ENCODE measurements around the gene EHD2.
"Not testable (repeated sequence)": the region's sequence is repeated elsewhere in the genome, so short reads cannot be mapped to it uniquely, and the experiment has no call there.

EHD2 gene, protein sequence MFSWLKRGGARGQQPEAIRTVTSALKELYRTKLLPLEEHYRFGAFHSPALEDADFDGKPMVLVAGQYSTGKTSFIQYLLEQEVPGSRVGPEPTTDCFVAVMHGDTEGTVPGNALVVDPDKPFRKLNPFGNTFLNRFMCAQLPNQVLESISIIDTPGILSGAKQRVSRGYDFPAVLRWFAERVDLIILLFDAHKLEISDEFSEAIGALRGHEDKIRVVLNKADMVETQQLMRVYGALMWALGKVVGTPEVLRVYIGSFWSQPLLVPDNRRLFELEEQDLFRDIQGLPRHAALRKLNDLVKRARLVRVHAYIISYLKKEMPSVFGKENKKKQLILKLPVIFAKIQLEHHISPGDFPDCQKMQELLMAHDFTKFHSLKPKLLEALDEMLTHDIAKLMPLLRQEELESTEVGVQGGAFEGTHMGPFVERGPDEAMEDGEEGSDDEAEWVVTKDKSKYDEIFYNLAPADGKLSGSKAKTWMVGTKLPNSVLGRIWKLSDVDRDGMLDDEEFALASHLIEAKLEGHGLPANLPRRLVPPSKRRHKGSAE

DNA sequence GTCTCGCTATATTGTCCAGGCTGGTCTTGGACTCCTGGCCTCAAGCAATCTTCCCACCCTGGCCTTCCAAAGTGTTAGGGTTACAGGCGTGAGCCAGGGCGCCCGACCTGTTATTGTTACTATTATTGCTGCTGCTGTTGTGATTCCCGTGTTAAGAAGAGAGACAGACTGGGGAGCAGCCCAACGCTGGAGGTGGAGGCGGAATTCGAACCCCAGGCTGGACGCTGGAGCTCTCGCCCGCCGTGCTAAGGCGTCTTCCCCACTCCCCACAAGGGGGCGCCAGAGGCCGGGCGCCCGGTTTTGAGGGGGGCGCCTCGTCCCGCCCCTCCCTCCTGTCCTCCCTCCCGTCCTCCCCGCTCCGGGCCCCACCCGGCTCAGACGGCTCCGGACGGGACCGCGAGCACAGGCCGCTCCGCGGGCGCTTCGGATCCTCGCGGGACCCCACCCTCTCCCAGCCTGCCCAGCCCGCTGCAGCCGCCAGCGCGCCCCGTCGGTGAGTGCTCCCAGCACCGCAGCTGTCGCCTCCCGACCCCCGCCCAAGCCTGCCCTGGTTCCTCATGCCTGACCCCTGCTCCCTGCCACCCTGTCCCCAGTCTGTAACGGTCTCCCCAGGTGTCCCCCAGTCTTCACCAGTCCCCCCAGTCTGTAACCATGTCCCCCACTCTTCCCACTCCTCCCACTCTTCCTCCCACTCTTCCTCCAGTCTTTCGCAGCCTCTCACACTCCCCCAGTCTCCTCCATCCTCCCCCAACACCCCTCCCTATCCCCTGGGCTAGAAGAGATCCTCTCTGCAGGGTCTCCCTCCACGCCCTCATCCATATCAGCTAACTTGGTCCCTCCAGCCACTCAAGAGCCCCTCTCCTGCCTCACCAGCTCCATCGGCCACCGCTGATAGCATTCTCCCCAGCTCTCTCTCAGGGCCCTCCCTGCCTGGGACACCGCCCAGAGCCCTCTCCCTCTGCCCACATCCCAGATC, at the start of gene EHD2:
Gene EHD2, plus strand, starts transcription at position 377 of the 976 bp plus-strand sequence. CDS start 3,191 bp downstream, outside the sequence.
- DNase-seq, result peak; percentile 66

- DNase-seq, result no peak
These were observed 49.7 kb upstream of the EHD2 start for GRCh38 chr19:47663435-47663910.

- DNase-seq, result no peak
These were observed 49.1 kb upstream of the EHD2 start for GRCh38 chr19:47663911-47664771.

DNA sequence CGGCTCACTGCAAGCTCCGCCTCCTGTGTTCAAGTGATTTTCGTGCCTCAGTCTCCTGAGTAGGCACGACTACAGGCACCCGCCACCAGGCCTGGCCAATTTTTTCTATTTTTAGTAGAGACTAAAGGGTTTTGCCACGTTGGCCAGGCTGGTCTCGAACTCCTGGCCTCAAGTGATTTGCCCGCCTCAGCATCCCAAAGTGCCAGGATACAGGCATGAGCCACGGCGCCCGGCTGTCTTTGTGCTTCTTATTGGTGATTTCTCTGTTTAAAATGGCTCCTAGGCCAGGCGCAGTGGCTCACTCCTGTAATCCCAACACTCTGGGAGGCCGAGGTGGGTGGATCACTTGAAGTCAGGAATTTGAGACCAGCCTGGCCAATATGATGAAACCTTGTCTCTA, 44.7 kb upstream of the EHD2 start:
- not testable (repeated sequence) for DNase-seq

GRCh38 chr19:47670736-47671135, 42.5 kb upstream of the EHD2 start:
- no peak for DNase-seq

- no peak for DNase-seq
These were observed 41.7 kb upstream of the EHD2 start for GRCh38 chr19:47671499-47671898.

DNA sequence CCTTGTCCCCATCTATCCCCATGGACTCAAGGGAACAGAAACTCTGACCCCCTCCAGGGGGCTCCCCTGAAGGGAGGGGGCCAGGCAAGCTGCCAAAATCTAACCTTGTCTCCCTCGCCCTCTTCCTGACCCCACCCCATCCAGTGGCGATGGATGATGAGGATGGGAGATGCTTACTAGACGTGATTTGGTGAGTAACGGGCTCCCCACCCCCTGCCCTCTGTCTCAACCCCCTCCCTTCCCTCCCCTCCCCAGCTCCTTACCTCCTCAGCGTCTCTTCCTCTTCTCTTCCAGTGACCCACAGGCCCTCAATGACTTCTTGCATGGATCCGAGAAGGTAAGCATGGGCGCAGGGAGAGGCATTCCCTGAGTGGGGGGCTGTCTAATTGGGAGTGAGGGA, 39.8 kb upstream of the EHD2 start:
- no peak for DNase-seq

DNA sequence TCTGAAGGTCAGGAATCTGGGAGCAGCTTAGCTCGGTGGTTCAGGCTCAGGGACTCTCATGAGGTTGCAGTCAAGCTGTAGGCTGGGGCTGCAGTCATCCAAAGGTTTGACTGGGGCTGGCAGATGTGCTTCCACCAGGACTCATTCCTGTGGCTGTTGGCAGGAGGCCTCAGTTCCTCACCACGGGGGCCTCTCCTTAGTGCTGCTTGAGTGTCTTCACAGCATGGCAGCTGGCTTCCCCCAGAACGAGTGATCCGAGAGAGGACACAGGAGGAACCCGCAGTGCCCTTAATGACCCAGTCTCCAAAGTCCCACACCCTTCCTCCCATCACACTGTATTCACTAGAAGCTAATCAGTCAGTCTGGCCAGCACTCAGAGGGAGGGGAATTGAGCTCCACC, 38.7 kb upstream of the EHD2 start:
- DNase-seq, result no peak

- DNase-seq, result no peak
These were observed 38.0 kb upstream of the EHD2 start for GRCh38 chr19:47675271-47675670.

GRCh38 chr19:47675859-47676258, 37.4 kb upstream of the EHD2 start:
- no peak for DNase-seq

DNA sequence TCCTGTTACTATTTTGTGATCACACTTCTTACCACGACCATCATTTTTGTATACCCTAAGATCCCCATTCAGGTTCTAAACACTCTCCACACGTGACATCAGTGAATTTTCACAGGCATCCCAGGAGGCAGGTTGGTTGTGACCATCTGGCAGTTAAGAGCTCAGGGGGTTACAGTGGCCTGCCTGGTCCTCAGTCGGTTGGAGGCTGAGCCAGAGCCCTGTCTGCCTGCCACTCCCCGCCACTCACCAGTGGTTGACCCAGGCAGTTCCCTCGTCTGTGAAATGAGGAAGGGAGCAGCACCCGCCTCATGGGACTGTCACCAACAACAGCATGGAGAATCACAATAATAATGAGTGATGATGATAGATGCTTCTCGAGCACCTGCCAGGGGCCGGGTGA, 36.4 kb upstream of the EHD2 start:
- DNase-seq, result no peak

GRCh38 chr19:47679251-47679900, 33.8 kb upstream of the EHD2 start:
- no peak for DNase-seq

DNA sequence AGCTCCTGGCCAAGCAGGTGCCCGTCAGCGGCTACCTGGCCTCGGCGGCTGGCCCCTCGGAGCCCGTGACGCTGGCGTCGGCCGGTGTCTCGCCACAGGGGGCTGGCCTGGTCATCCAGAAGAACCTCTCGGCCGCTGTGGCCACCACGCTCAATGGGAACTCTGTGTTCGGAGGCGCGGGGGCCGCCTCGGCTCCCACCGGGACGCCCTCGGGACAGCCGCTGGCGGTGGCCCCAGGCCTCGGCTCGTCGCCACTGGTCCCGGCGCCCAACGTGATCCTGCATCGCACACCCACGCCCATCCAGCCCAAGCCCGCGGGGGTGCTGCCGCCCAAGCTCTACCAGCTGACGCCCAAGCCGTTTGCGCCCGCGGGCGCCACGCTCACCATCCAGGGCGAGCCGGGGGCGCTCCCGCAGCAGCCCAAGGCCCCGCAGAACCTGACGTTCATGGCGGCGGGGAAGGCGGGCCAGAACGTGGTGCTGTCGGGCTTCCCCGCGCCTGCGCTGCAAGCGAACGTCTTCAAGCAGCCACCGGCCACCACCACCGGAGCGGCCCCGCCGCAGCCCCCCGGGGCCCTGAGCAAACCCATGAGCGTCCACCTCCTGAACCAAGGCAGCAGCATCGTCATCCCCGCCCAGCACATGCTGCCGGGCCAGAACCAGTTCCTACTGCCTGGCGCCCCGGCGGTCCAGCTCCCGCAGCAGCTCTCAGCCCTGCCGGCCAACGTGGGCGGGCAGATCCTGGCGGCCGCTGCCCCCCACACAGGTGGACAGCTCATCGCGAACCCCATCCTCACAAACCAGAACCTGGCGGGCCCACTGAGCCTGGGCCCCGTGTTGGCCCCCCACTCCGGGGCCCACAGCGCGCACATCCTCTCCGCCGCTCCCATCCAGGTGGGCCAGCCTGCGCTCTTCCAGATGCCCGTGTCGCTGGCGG, 33.0 kb upstream of the EHD2 start:
- no peak for DNase-seq

DNA sequence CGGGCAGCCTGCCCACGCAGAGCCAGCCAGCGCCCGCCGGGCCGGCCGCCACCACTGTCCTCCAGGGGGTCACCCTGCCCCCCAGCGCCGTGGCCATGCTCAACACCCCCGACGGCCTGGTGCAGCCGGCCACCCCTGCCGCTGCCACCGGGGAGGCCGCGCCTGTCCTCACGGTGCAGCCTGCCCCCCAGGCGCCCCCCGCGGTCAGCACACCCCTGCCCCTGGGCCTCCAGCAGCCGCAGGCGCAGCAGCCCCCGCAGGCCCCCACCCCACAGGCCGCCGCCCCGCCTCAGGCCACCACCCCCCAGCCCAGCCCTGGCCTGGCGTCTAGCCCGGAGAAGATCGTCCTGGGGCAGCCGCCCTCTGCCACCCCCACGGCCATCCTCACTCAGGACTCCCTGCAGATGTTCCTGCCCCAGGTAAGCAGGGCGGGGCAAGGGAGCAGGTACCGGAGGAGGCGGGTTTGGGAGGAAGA, 32.3 kb upstream of the EHD2 start:
- no peak for DNase-seq

- DNase-seq, result no peak
These were observed 31.8 kb upstream of the EHD2 start for GRCh38 chr19:47681388-47681787.

DNA sequence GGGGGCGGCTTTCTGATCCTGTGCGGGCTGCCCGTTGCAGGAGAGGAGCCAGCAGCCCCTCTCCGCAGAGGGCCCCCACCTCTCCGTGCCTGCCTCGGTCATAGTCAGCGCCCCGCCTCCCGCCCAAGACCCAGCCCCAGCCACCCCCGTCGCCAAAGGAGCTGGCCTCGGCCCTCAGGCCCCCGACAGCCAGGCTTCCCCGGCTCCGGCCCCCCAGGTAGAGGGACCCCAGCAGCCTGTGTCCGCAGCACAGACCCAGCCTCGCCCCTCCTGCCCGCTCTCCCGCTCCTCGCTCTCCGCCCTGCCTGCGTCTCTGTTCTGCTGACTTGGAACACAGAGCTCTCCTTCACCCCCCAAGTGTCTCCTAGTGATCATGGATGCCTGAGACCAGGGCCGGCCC, 31.3 kb upstream of the EHD2 start:
- no peak for DNase-seq

DNA sequence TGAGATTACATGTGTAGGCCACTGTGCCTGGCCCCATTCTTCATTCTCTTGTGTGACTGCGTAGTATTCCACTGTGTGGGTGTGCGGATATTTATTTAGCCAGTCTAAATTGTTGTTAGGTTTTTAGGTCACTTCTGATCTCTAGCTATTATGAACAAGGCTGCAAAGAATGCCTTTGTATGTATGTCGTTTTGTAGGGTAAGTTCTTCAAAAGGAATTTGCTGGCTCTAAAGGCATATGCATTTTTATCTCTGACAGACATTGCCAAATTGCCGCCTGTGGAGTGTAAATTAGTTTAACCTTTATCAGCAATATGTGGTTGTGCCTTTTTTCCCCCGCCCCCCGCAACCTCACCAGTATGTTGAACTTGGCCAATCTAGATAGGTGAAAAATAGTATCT, 30.3 kb upstream of the EHD2 start:
- no peak for DNase-seq

DNA sequence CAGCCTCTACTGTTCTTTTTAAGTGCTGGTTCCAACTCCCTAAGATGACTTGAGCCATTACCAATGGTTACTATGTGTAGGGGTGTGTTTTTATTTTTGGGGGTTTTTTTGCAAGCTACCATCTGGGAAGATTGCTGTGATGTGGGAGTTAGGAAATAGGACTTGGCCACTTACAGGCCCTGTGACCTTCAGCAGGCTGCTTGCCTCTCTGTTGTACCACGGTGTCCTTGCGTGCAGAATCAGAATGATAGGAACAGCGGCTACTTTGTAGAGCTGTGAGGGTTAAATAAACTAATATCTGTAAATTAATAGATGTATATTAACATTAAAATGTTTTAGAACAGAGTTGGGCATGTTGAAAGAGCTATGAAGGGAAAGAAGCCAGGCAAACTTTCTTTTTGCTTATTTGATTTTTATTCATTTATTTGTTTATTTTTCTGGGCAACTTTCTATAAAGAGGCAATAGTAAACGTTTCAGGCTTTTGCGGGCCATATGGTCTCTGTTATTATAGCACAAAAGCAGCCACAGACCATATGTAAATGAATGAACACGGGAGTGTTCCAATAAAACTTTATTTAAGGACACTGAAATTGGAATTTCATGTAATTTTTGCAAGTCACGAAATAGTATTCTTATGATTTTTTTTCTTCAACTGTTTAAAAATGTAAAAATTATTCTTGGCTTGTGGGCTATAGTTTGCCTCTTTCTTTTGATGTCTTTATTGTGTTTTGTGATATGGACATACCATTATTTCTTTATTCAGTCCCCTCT, 26.4 kb upstream of the EHD2 start:
- DNase-seq, result no peak

GRCh38 chr19:47687906-47688305, 25.3 kb upstream of the EHD2 start:
- DNase-seq, result no peak

DNA sequence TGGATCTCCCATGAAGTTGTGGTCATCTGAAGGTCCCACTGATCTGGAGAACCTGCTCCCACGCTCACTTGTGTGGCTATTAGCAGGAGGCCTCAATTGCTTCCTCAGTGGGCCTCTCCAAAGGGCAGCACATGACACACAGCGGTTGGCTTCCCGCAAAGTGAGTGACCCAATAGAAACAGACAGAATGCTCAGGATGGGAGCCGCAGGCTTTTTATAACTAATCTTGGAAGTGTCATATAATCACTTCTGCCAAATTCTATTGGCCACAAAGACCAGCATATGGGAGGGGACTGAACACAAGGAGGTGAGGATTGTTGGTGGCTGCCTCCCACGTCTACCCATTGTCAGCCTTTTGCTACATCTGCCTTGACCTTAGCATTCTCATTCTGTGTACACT, 22.1 kb upstream of the EHD2 start:
- no peak for DNase-seq

Data from eye (tissue), 1 donor.